C1 segment of cervical spinal cord (tissue), 14 donors: ENCODE measurements around the gene LIPI.
"Not testable (repeated sequence)": the region's sequence is repeated elsewhere in the genome, so short reads cannot be mapped to it uniquely, and the experiment has no call there.

Source experiments
- DNase-seq, 14 donors: peaks; one replicate each; lab custom pipeline; 2025; lab: John Stamatoyannopoulos, UW

The LIPI gene

GRCh38 chr21:14119038-14119437 is 91.7 kb downstream of the LIPI start:
- DNase-seq = no peak

GRCh38 chr21:14116080-14116481 is 94.7 kb downstream of the LIPI start:
- DNase-seq = no peak

- DNase-seq = no peak
Measured at GRCh38 chr21:14115646-14116045, 95.1 kb downstream of the LIPI start.

- DNase-seq = no peak
Measured at GRCh38 chr21:14114251-14114650, 96.5 kb downstream of the LIPI start.

DNA sequence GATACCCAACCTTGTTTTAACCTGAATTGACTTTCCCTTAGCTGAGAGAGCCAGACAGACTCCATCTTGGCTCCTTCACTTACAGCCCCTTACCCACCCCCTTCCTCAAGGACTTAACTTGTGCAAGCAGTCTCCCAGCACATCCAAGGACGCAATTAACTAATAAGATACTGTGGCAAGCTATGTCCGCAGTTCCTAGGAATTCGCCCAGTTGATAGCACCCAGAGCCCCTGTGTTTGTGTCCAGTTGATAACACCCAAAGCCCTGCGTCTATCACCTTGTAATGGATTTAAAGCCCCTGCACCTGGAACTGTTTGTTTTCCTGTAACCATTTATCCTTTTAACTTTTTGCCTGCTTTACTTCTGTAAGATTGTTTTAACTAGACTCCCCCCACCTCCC is 106.2 kb downstream of the LIPI start:
- DNase-seq = not testable (repeated sequence)

GRCh38 chr21:14099570-14099969 is 111.2 kb downstream of the LIPI start:
- DNase-seq = no peak

DNA sequence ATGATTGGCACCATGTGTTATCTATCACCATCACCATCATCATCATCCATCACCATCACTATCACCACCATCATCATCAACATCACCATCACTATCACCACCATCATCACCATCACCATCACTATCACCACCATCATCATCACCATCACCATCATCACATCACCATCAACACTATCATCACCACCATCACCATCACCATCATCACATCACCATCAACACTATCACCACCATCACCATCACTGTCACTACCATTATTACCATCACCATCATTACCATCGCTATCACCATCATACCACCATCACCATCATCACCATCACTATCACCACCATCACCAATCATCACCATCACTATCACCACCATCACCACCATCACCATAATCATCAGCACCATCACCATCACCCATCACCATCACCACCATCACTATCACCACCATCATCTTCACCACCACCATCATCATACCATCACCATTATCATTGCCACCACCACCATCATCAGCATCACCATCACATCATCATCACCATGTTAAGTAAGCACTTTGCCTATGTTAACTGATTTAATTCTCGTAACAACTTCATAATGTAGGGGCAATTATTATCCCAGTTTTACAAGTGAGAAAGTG is 112.8 kb downstream of the LIPI start:
- no peak for DNase-seq

DNA sequence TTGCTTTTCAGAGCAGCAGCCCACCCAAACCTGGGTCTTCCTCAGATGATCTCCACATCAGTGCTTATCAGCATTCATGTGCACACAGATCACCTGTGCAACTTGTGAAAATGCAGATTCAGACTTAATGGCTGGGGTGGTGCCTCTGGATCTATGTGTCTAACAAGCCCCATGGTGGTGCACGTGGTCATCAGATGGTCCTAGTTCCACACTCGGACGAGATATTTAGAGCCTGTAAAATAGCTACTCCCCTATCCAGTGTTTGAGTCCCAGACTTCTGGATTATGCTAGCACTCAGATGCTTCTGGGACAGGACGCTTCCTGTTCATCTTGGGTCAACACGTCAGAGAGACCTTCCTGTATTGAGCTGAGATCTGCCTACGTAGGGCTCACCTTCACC is 114.2 kb downstream of the LIPI start:
- DNase-seq = no peak

DNA sequence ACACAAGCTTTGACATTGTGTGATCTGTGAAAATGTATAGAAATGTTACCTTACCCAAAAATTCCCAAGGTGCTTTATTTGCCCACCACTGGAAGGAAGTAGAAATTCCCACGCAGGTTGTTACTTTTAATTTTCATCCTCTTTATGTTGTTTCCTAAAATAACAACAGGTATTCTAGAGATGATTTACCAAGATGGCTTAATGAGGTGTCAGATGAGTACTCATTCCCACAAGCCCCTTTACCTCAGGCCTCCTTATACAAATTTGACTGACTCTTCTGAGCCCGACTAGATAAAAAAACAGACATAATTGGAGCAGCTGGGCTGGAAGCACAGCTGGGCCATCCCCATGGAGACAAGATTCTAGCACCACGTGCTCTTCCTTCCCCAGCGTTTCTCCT is 114.6 kb downstream of the LIPI start:
- no peak for DNase-seq

GRCh38 chr21:14095056-14095455 is 115.7 kb downstream of the LIPI start:
- DNase-seq = peak in 3 of 14 donors; percentile 6 to 17 (median 16)

DNA sequence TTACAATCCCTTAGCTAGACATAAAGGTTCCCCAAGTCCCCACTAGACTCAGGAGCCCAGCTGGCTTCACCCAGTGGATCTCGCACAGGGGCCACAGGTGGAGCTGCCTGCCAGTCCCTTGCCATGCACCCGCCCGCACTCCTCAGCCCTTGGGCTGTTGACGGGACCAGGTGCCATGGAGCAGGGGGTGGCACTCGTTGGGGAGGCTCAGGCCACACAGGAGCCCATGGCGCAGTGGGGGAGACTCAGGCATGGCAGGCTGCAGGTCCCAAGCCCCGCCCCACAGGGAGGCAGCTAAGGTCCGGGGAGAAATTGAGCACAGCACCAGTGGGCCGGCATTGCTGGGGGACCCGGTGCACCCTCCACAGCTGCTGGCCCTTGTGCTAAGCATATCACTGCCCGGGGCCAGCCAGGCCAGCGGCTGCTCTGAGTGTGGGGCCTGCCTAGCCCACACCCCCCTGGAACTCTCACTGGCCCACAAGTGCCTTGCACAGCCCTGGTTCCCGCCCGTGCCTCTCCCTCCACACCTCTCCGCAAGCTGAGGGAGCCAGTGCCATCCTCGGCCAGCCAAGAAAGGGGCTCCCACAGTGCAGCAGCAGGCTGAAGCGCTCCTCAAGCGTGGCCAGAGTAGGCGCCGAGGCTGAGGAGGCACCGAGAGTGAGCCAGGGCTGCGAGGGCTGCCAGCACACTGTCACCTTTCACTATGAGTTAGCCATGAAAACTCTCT is 117.8 kb downstream of the LIPI start:
- DNase-seq = no peak

DNA sequence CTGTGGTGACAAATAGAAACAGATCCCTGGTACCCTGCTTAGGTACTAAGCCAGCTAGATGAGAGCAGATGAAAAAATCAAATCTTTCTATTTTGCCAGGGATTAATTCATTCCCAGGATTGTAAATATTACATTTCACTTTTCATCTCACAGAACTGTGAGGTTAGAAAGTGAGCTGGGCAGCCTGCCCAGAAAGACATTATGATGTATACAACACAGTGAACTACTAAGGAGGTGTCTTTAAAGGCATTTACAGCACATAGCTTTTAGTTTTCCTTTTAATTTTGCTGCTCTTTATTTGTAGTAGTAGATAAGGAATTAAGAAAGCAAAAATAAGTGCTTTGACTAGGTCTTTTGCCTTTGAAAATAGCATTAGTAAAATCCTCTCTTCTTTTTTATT is 120.6 kb downstream of the LIPI start:
- not testable (repeated sequence) for DNase-seq

GRCh38 chr21:14088391-14088790 is 122.4 kb downstream of the LIPI start:
- no peak for DNase-seq

DNA sequence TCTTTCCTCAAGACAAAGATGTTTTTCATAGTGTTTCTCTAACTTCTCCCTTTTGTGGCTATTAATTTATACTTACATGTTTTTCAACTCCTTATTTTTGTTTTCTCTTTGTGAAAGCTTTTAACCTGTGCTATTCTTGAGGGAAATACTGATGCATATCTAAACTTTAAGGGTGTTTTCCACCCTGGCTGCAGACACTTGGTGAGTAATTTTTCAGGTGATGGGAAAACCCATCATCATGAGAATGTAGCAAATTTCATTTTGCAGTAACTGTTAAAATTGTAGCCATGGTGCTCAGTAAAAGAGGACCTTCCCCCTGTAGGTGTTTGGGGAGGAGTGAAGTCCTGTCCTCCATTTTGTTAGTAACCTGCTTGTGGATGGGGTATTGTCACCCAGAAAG is 124.2 kb downstream of the LIPI start:
- DNase-seq = no peak

GRCh38 chr21:14084701-14085100 is 126.1 kb downstream of the LIPI start:
- DNase-seq = no peak

DNA sequence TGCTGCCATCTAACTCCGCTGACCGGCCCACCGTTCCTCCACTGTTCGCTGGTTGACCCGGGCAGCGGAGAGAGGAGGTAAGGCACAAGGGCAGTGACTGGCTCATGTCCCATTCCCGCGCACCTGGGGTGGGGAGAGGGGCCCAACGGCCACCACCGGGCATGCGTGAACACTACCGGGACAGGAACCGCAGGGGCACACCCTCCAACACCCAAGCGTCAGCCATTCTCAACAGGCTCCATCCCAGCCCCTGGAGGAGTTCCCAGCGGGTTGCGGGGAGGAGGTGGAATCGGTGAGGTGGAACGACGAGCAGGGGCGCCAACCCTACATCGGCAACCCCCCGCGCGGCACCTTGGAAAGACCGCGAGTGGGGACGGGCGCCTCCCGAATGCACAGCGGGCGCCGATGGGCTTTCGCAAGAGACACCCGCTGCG is 126.7 kb downstream of the LIPI start:
- DNase-seq = no peak

DNA sequence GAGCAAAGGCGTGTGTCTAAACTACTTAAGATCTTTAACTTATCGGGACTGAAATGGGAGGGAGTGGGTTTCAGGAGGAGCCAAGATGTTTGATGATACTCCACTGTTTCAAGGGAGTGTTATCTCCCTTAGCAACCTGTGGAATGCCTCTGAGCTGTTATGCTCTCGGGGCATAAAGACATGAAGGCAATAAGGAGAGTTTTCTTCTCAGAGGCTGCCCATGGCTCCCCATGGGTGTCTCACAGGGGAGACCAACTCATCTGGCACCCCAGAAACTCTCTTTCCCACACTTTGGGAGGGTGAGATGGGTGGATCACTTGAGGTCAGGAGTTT is 130.0 kb downstream of the LIPI start:
- DNase-seq = no peak

- no peak for DNase-seq
Measured at GRCh38 chr21:14080040-14080763, 130.6 kb downstream of the LIPI start.

GRCh38 chr21:14078746-14079375 is 131.9 kb downstream of the LIPI start:
- DNase-seq = no peak

- no peak for DNase-seq
Measured at GRCh38 chr21:14076143-14076806, 134.5 kb downstream of the LIPI start.

GRCh38 chr21:14075346-14076142 is 135.2 kb downstream of the LIPI start:
- no peak for DNase-seq
